ENCODE data around the gene FYCO1.
A peak's percentile ranks its signal among the peaks of the same experiment; 100 is the strongest.
"Not testable (repeated sequence)": the region's sequence is repeated elsewhere in the genome, so short reads cannot be mapped to it uniquely, and the experiment has no call there.

FYCO1 gene

DNA sequence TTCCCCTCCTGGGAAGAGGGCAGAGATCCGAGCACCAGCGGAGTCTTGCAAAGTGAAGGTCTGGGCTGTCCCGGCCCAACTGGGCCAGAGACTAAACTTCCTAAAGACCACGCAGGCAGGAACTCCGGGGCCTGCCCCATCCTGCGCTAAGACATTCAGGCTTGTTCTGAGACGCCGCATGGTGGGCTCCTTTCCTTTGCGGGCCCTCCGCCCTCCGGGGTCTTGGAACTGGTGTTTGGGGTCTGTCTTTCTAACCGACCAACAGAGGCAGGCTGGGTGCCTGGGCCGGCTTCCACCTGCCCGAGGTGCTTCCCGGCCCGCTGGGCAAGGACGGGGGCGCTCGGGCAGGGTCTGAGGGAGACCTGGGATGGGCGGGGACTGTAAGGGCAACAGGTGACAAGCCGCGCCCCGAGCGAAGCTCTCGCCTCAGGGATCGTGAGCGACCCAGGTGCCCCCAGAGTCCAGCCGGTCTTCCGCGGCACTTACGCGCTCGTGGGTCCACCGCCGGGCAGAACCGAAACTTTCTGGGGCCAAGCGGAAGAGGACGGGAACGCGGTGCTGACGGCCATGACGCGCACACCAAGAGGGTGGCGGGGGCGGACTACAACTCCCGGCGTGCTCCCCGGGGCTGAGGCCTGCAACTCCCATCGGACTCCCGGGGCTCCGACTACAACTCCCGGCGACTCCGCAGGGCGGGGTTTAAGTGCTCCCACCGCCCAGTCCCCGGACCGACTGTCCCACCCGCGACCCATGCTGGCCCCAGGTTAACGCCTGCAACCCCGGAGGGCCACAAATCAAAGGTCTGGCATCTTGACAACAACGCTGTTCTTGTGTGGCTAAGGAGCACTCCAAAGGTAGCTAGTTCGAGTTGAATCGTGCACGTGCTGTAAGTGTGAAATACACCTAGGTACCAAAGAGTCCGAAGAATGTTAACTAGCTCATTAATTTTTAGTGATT is at the start of gene FYCO1:
Gene FYCO1 (minus strand): TSS at position 589 of the 957 bp plus-strand sequence. CDS start 10,914 bp downstream, outside the sequence.
- peak; percentile 54 for DNase-seq

DNA sequence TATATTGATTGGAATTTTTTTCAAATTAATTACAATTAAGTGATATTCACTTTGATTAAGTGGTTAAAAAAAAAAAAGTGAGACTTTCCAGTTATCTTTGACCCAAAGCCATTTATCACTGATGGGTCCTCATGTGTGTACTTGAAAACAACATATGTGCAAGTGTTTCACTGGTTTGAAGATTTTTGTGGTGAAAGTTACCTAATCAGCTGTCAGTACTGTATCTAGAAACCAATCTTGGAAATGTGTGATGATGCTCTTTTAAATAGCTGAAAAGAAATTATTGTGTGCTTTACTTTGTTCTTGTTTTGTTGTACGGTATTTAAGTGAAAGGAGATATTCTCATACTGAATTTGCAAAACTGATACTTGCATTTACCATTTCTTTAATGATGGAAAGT is 43.3 kb upstream of the FYCO1 start:
- DNase-seq, result no peak

DNA sequence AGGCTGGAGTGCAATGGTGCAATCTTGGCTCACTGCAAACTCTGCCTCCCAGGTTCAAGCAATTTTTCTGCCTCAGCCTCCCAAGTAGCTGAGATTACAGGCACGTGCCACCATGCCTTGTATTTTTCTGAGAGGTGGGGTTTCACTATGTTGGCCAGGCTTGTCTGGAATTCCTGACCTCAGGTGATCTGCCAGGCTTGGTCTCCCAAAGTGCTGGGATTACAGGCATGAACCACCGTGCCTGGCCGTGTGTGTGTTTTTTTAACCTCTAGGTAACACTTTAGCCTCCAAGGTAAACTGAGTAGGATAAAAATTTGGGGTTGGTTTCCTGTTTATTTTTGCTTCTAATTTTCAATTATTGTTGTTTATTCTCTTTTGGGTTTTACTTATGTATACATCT is 42.4 kb upstream of the FYCO1 start:
- DNase-seq, result not testable (repeated sequence)

DNA sequence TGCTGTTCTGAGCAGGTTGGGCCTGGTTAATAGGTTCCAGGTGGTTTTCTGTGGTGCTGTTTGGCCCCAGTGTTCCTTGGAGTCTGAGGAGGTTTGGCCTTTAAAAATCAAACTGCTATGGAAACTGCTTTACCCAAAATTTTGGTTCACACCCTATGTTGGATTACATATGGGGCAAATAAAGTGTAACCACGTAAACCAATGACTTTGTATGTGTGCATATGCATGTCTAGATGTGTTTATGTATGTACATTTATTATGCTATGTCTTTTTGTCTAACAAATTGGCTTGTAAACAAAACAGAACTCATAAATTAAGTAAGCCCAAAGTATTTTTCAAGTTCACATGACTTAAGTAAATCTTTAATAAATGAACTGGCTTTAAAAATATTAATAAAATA is 40.6 kb upstream of the FYCO1 start:
- no peak for DNase-seq

DNA sequence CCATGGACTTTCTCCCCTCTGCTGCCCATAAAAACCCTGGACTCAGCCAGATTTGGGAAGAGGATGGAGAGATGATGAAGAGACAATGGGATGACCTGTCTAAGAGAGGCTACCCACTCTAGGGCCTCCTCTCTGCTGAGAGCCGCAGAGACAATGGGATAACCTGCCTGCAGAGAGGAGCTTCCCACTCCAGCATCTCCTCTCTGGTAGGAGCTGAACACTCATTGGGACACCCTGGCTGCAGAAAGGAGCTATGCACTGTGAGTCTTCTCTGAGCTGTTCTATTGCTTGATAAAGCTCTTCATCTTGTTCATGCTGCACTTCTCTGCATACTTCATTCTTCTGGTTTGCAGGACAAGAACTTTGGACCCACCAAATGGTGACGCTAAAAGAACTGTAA is 36.1 kb upstream of the FYCO1 start:
- no peak for DNase-seq

DNA sequence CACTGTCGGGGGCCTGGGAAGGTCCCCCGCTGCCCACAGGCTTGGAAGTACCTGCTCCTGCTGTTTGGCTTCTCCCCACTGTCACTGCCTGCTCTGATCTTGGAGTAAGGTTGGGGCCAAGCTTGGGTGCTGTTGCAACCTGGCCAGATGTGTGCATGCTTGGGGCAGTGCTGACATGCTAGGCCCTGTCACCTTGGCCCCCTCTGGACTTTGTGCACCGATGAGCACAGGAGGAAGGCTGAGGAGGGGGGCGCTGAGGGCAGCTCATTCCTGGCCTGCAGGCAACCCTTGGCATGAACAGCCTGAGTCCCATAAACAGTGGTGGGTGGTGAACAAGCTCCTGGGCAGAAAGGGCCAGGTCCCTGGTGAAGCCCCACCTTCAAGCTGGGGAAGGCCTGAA is 35.6 kb upstream of the FYCO1 start:
- no peak for DNase-seq

DNA sequence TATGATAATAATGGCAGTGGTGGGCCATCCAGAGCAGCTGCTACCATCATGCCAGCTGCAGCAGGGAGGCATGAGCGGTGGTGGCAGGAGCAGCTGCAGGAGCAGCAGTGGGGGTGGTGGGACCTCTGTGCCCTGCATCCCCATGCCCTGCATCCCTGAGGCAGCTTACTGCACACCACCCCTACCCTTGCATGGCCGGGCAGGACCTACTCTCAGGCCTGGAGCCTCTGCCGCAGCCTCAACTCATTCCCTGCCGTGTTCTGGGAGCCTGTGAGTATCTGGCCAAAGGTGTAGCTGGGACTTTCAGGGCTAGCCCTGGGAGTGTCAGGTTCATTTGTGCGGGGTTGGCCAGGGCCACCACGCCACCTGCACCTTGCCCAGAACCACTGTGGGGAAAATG is 35.0 kb upstream of the FYCO1 start:
- DNase-seq, result no peak

DNA sequence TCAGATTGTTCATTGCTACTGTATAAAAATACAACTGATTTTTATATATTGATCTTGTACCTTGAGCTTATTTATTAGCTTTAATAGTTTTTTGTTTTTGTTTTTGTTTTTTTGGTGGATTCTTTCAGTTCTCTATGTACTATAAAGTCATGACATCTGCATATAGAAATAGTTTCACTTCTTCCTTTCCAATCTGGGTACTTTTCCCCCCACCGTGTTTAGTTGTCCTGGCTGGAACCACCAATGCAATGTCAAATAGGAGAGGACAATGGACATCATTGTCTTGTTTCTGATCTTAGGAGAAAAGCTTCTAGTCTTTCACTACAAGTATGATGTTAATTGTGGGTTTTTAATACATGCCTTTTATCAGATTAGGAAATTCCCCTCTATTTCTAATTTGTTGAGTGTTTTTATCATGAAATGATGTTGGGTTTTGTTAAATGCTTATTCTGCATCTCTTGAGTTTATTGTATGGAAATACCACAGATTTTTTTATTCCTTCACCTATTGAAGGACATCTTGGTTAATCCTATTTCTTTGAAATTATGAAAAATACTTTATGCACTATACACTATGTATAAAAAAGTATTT is 34.4 kb upstream of the FYCO1 start:
- no peak for DNase-seq

DNA sequence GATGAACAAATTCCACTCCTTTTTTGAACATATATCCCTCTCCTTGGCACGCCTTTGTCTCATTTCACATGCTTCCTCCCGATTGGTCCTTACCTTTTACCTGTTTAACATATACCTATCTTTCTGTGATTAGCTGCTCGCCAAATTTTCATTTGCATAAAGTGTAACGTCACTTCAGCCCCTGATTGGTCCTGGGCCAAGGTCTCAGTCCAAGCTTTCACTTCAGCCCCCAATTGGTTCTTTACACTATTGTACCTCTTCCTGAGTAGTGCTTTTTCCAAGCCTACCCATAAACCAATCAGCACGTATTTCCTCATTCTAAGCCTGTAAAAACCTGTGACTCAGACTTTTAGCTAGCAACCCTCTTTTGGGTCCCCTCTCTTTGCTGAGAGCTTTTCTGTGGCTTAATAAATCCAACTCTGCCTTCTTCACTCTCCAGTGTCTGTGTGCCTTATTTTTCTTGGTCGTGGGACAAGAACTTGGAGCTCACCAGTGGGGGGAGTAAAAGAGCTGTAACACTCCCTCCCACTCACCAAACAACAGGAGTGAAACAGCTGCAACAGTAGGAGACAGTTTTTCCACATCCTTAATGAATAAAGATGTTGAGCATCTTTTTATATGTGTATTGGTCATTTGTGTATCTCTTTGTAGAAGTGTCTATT is 32.2 kb upstream of the FYCO1 start:
- DNase-seq, result no peak

DNA sequence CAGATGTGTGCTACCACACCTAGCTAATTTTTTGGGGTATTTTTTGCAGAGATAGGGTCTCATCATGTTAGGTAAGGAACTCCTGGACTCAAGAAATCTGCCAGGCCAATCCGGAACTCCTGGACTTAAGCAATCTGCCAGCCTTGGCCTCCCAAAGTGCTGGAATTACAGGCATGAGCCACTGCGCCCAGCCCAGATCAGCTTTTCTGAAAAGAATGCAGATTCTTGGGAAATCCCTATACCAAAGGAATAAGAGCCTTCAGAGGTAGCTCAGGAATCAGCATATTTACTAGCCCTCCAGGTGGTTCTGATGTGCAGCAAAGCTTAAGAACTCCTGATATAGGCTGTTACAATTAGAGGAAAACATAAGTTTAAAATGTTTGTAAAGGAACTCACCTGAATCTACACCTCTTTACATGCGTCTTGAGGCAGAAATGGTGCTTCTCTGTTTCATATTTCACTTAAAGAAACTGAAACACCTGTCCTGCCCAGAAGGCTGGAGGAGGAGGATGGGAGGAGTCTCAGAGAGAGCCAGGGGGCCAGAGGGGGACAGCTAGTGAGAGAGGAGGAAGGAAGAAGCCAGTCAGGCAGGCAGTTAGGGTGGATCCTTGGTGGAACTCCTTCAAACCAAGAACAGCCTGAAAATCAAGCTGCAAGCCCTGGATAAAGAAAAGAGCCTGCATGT is 31.5 kb upstream of the FYCO1 start, which contains the start of gene XCR1:
Gene XCR1 (minus strand): TSS at position 463 of the 685 bp plus-strand sequence. CDS start 5,536 bp downstream, outside the sequence.
- no peak for DNase-seq

DNA sequence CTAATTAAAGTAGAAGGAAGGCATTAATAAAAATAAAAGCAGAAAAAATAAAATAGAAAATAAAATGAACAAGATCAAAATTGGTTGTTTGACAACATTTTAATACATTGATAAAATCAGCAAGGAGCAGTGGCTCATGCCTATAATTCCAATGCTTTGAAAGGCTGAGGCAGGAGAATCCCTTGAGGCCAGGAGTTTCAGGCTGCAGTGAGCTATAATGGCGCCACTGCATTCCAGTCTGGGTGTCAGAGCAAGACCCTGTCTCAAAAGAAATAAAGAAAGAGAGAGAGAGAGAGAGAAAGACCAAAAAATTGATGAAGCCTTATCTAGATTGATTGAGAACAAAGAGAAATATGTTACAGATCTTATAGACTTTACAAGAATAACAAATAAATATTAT is 29.5 kb upstream of the FYCO1 start:
- no peak for DNase-seq

DNA sequence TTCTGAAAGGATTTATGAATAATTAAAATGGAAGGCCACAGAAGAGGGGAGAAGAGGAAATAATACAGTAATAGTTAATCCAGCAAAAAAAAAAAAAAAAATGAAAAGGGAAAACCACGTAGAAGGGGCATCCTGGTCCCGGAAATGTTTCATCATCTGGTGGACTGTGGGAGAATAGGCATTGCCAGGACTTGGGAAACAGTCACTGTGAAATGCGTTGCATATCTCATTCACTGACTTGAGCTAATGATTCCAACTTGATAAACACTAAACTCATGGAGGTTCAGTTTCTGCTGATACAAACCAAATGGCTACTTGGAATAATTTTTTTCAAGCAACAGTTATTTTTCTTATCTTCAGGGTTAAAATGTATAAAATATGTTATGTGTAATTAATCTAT is 28.5 kb upstream of the FYCO1 start:
- DNase-seq, result no peak

DNA sequence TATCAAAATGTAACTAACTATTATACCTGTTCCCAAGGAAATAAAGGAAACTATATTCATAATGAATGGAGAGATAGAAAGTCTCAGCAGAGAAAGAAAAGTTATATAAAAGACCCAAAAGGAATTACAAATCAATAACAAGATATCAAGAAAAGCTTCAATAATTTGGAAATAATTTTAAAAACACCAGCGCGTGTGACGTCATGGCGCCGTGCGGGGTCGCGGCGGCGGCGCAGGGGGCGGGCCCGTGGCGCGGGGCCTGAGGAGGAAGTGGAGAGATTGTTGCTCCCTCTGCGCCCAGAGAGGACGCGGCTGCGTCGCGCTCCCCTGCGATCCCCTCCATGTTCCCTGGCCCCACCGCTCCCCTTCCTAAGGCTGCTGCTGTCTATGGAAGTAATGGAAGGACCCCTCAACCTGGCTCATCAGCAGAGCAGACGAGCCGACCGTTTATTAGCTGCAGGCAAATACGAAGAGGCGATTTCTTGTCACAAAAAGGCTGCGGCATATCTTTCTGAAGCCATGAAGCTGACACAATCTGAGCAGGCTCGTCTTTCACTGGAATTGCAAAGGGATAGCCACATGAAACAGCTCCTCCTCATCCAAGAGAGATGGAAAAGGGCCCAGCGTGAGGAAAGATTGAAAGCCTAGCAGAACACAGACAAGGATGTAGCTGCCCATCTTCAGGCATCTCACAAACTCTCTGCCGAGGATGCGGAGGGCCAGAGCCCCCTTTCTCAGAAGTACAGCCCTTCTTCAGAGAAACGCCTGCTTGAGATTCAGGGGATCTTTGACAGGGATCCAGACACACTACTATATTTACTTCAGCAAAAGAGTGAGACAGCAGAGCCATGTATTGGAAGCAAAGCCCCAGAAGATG is 27.5 kb upstream of the FYCO1 start:
- DNase-seq, result no peak

DNA sequence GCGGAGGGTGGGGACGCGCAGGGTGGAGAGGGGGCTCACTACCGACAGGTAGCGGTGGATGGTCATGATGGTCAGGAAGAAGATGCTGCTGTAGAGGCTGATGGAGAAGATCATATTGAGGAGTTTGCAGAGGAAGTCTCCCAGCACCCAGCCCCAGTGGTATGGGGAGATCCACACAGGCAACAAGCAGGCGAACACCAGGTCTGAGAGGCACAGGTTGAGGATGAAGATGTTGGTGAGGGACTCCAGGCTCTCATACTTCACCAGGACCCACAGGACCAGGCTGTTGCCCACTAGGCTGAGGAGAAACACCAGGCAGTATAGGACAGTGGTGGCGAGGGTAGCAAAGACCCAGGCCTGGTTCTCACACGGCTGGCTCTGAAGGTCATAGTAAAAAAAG is 25.9 kb upstream of the FYCO1 start:
- no peak for DNase-seq

DNA sequence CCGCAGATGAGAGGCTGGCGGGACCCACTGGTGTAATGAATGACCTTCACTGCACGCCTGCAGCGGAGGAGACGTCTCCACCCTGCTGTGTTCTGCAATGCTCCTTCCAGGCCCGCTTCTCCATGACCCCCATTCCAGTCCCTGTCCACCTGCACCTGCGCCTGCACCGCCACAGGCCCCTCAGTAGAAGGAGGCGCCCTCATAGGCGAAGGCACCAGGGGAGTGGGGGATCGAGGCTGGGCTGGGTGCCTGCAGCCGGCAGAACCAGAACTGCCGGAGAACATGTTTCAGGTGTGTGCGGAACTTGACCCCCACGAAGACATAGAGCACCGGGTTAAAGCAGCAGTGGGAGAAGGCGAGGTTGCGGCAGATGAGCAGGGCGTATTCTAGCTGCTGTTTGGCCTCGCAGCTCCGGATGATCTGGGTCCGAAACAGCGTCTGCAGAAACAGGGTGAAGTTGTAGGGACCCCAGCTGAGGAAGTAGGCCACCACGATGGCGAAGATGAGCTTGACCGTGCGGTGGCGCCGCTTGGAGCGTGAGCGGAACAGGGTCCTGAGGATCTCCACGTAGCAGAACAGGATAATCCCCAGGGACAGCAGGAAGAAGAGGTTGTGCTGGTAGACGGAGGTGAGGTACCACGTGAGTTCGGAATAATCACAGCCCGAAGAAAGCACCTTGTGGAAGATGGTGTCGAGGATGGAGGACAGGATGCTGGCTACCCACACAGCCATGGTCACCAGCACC is 25.3 kb upstream of the FYCO1 start:
- DNase-seq, result no peak

DNA sequence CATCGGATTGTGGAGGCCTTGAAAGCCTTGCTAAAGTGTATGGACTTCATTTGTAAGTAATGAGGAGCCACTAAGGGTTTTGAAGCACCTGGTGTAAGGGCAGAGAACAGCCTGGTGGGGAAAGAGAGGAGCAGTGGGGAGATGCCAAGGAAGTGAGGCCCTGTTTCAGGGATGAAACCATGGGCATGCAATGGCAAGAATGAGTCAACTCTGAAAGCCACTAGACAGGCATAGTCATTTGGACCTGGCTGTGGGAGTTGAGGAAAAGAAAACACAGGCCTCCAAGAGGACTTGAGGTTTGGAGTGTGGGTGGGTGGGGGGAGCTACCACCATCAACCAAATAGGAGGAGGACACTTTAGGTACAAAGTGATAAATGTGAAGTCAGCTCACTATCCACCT is 24.1 kb upstream of the FYCO1 start:
- DNase-seq, result no peak

DNA sequence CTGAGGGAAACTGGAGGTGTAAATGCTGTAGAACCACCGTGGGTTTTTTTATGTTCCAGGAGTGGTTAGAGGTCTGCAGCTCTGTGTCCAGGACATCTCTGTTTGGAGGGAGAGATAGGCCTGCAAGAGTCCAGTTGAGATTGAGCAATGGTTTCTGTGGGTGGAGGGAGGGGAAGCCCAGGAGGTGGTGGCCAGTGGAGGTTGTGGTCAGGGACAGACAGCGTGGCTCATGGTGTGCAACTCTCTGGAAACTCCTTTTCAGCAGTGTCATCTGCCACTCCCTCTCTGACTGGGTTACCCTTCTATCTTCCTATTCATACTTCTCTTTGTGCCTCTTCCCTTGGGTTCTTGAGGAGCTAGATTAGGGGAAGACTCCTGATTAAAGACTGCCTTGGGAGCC is 22.1 kb upstream of the FYCO1 start:
- DNase-seq, result no peak

DNA sequence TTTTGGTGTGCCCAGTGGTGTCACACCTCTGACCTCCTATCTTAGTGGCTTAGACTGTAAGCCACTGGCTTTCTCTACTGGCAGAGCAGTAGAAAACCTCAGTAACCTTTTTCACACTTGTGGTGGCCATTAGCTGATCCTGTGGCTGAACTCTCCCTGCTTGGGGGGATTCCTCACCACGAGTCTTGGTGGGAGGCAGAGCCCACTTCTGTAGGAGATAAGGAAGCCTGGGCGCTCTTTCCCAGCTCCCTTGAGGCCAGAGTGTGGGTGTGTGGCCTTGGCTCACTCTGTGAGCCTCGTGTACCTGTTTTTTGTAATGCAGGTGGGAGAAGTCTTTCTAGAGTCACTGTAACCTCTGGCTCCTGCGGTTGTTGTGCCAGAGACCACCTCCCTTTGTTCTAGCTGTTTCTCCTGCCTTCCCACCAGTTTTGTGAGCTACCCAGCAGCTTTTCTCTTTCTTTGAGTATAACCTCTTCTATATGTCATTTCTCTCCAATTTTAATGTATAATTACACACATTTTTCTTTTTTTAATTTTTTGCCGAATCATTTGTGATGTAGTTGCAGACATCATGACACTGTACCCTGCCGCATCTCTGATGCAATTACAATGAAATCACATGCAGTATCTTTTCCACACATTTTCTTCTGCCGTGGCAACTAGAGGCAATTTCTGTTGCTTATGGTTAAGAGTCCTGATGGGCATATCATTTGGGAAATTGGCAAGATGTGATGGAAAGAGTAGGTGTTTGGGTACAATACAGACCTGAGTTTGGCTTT is 17.9 kb upstream of the FYCO1 start:
- DNase-seq, result no peak

DNA sequence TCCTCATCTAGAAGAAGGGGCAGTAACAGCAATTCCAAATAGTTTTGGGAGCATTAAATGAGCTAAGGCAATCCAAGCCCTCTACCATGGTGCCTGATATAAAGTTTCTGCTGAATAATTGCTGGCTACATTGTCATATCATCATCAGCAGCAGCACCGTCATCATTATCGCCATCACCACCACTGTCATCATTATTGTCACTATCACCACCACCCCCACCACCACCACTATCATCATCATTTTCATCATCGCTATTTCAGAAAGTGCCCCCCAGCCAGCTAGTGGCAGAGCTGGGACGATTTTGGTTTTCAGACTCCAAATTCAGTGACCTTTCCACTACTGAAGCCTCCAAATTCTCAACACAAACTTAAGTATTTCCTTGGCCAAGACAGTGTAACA is 16.6 kb upstream of the FYCO1 start:
- no peak for DNase-seq

DNA sequence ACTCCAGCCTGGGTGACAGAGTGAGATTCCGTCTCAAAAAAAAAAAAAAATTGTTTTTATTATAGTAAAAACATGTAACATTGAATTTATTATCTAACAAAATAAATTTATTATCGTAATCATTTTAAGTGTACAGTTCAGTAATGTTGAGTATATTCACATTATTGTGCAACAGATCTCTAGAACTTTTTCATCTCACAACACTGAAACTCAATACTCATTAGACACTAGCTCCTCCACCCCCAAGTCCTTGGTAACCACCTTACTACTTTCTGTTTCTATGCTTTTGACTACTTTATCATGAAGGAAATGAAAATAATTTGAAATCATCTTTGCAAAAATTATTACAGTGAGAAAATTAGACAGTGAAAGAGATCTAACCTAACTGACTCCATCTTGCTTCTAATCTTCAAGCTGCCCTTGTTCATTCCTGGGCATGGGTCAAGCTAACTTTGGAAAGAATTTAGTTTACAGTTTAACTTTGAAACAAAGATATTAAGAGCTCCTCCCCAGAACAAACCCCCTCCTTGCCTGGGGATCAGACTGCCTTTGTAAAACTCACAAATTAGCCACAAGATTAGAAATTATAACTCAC is 15.0 kb upstream of the FYCO1 start:
- no peak for DNase-seq
